Subcutaneous adipose tissue (tissue), 4 donors: ENCODE measurements around the gene GAB1. TPM values are rescaled to one million over a fixed set of nuclear protein-coding genes. Genes with fewer than 3 reads are reported as not detected.

Source experiments
- total RNA-seq, 4 donors: library from RNA; depleted of rRNA; stranded (reverse); fragments of >200 nt; gene quantifications; one replicate each; pipeline ENCODE4 v1.1.0, GENCODE V29; 2016
- TF ChIP-seq, protein P1 (sequence below): fragments of 450-650 bp; IDR thresholded peaks from one replicate; pipeline ENCODE4 v1.5.1; 2016; ENCODE audit warnings: low read depth, mild to moderate bottlenecking, control low read depth, antibody characterized with exemption, moderate library complexity

The GAB1 gene
- total RNA-seq, 4 donors from 2014 or later, result 21.8 to 41.3 (median 31.7) TPM

GRCh38 chr4:143455211-143455610 is 118.5 kb downstream of the GAB1 start:
- TF ChIP-seq, protein P1, sequence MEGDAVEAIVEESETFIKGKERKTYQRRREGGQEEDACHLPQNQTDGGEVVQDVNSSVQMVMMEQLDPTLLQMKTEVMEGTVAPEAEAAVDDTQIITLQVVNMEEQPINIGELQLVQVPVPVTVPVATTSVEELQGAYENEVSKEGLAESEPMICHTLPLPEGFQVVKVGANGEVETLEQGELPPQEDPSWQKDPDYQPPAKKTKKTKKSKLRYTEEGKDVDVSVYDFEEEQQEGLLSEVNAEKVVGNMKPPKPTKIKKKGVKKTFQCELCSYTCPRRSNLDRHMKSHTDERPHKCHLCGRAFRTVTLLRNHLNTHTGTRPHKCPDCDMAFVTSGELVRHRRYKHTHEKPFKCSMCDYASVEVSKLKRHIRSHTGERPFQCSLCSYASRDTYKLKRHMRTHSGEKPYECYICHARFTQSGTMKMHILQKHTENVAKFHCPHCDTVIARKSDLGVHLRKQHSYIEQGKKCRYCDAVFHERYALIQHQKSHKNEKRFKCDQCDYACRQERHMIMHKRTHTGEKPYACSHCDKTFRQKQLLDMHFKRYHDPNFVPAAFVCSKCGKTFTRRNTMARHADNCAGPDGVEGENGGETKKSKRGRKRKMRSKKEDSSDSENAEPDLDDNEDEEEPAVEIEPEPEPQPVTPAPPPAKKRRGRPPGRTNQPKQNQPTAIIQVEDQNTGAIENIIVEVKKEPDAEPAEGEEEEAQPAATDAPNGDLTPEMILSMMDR, result no peak

GRCh38 chr4:143458966-143459365 is 122.3 kb downstream of the GAB1 start:
- TF ChIP-seq, protein P1, result no peak

DNA sequence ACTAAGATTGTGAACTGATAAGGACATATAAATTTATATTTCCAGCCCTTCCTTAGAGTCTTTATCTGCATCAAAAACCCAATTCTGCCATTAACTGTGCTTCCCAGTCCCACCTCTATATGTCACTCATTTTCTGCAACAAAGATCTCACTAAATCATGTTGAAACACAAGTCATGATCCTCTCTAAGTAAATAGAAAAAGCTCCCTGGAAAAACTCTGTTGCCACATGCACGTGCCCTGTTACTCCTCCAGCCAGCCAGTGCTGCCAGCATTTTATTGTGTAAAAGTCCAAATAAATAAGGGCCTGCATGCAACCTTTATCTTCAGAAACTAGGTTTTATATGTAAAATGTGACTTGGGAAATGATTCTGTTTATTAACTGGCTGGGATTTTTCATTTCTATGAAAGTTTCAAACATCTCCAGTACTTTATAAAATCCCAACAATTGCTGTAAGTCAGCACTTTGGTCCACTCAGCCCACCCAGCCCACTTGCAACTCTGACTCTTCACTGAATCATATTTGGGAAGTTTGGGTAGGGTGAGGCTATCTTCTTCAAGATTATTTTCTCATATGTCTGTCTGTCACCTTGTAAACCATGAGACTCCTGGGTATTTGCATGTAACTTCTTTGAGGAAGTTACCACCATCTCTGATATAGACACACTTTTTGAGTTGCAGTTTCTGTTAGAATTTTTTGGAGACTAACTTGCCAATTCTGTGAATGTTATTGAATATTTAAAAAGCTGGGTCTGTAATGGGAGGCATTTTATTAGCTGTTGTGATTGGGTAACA is 136.9 kb downstream of the GAB1 start:
- TF ChIP-seq, protein P1, result no peak

- TF ChIP-seq, protein P1, result no peak
Observed at GRCh38 chr4:143477487-143477886, 140.8 kb downstream of the GAB1 start.

DNA sequence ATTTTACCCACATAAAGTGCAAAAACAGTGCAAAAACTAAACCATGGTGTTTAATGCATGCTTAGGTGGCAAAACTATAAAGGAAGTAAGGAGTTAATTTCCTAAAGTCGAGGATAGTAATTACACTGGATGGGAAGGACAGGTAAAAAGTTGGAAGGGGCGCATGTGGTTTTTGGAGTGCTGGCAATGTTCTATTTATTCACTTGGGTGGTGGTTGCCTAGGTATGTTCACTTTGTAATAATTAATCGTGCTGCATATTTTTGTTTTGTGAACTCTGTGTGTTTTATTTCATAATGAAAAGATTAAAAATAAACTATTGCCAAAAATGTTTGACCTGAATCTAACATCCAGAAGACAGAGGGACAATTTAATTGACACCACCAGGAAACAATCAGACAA is 144.7 kb downstream of the GAB1 start:
- TF ChIP-seq, protein P1, result no peak

- TF ChIP-seq, protein P1, result no peak
Observed at GRCh38 chr4:143482840-143483239, 146.2 kb downstream of the GAB1 start.

- TF ChIP-seq, protein P1, result no peak
Observed at GRCh38 chr4:143486314-143486713, 149.6 kb downstream of the GAB1 start.
